Tibial nerve (tissue), 4 donors: ENCODE results near the gene ELANE.

Experiments
- EP300 ChIP-seq, 2 donors: sonication (generic); formaldehyde crosslinking; IDR thresholded peaks; one replicate each; pipeline ENCODE4 v1.6.1; 2017; ENCODE audit warnings: antibody characterized with exemption in 2 of 2, mild to moderate bottlenecking in 1 of 2
- POLR2A ChIP-seq, 2 donors: fragments of 450-650 bp; IDR thresholded peaks; one replicate each; pipeline ENCODE4 v1.6.1; 2017; ENCODE audit warnings: antibody characterized with exemption in 2 of 2, mild to moderate bottlenecking in 2 of 2, moderate library complexity in 2 of 2
- TF ChIP-seq, protein P1 (sequence below), 5 experiments: fragments of 200-600 bp in 3 of 5; fragments of 450-650 bp in 2 of 5; sonication (generic) in 3 of 5; IDR thresholded peaks; one replicate each; pipeline ENCODE4 v1.5.1; 2016 to 2019; ENCODE audit warnings: antibody characterized with exemption in 5 of 5, mild to moderate bottlenecking in 3 of 5, moderate library complexity in 2 of 5

DNA sequence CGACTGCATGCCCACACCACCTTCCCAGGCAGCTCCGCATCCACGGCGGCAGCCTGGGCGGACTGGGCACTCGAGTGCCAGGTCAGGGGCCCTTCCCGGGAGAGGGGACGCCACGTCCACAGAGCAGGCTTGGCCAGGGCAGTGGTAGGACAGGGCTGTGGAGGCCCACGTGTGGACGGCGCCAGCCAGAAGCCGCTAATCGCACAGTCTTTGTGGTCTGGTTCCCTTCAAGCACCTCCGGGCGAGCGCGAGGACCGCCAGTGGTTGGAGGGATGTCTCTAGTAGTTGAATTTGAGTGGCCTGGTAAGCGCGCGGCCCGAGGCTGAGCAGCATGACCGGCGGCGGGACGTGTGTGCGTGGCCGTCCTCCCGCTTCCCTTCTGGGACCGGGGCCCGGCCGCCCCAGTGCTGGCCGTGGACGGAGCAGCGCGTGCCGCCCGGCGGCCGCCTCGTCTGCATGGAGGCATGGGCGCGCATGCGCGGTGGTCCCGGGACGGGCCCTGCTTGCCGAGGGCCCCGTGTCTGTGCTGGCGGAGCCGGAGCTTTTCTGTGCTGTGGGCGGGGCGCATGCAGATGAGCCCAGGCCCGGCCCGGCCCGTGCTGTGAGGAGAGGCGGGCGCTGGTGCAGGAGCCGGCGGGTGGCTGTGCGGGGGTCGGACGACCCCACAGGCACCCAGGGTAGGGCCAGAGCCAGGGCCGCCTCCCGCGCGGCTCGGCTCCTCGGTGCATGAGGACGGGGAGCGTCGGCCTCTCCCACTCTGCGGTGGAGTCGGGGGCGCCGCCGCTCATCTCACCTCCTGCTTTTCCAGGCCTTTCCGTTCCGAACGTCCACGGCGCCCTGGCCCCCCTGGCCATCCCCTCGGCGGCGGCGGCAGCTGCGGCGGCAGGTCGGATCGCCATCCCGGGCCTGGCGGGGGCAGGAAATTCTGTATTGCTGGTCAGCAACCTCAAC lies 46.2 kb upstream of the ELANE start:
- TF ChIP-seq, protein P1, sequence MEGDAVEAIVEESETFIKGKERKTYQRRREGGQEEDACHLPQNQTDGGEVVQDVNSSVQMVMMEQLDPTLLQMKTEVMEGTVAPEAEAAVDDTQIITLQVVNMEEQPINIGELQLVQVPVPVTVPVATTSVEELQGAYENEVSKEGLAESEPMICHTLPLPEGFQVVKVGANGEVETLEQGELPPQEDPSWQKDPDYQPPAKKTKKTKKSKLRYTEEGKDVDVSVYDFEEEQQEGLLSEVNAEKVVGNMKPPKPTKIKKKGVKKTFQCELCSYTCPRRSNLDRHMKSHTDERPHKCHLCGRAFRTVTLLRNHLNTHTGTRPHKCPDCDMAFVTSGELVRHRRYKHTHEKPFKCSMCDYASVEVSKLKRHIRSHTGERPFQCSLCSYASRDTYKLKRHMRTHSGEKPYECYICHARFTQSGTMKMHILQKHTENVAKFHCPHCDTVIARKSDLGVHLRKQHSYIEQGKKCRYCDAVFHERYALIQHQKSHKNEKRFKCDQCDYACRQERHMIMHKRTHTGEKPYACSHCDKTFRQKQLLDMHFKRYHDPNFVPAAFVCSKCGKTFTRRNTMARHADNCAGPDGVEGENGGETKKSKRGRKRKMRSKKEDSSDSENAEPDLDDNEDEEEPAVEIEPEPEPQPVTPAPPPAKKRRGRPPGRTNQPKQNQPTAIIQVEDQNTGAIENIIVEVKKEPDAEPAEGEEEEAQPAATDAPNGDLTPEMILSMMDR (IDR thresholded peaks at IDR 0.05) = no peak
- TF ChIP-seq EP300 (IDR thresholded peaks at IDR 0.05) (no peak), POLR2A (IDR thresholded peaks at IDR 0.05) (no peak)
